ENCODE data around the gene ERMN. TPM values are rescaled to one million over a fixed set of nuclear protein-coding genes. Genes with fewer than 3 reads are reported as not detected.

ERMN gene
- total RNA-seq, 4 donors from 2014 or later = 0.49 TPM; not detected in 3

DNA sequence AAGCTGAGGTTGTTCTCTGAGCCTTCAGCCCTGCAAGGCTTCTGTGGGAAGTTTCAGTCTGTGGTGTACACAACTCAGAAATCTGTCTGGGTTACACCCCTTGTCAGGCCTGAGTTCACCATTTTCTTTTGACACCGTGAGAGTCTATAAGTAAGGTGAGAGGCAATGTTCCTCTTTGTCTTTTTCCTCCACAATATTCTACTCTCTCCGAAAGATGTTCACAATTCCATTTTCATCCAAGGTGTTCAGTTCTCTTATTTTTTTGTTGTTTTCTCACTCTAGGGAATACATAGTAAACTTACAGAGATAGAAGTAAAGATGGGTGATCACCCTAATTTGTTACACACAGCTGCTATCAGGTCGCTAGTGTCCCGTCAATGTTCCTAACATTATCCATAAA, 3.2 kb downstream of the ERMN start:
- Histone ChIP-seq H3K4me1 (no peaks in the 10 kb centered on the region), H3K27ac (no peak overlapping the region), H3K27me3 (no peaks in the 10 kb centered on the region), H3K36me3 (no peaks in the 10 kb centered on the region), H3K9me3 (no peaks in the 10 kb centered on the region), H3K4me3 (replicated peaks in 1 of 3) (no peak overlapping the region)
- no peak for DNase-seq
- TF ChIP-seq, protein P1, sequence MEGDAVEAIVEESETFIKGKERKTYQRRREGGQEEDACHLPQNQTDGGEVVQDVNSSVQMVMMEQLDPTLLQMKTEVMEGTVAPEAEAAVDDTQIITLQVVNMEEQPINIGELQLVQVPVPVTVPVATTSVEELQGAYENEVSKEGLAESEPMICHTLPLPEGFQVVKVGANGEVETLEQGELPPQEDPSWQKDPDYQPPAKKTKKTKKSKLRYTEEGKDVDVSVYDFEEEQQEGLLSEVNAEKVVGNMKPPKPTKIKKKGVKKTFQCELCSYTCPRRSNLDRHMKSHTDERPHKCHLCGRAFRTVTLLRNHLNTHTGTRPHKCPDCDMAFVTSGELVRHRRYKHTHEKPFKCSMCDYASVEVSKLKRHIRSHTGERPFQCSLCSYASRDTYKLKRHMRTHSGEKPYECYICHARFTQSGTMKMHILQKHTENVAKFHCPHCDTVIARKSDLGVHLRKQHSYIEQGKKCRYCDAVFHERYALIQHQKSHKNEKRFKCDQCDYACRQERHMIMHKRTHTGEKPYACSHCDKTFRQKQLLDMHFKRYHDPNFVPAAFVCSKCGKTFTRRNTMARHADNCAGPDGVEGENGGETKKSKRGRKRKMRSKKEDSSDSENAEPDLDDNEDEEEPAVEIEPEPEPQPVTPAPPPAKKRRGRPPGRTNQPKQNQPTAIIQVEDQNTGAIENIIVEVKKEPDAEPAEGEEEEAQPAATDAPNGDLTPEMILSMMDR (IDR thresholded peaks at IDR 0.05) = no peak
- no peak for TF ChIP-seq POLR2A (IDR thresholded peaks at IDR 0.05)
- intact Hi-C loops (cut with DNase I) = no loop called here
- WGBS, 2 donors = 91 to 96% methylated on average over 4 of the region's 4 CpGs

DNA sequence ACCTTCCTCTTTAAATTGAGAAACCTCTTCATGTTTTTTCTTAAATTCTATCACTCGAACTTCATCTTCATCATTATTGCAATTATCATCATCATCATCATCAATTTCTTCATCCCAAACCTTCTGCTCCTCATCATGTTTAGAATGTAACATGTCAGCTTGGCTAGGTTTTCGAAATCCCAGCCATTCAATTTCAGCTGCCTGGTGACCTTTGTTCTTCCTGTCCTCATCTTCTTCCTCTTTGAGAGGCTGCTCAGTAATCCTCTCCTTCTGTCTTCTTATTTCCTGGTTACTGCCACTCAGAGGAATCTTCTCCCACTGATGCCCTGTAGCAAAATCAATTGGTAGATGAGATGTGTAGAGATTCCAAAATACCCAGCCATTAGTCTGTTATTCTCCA, 4.2 kb downstream of the ERMN start:
- H3K27ac ChIP-seq = no peak overlapping the region
- no peak overlapping the region for H3K4me3 ChIP-seq (replicated peaks in 1 of 3)
- no peaks in the 10 kb centered on the region for H3K4me1 ChIP-seq
- TF ChIP-seq POLR2A (IDR thresholded peaks at IDR 0.05) = no peak
- TF ChIP-seq, protein P1 (IDR thresholded peaks at IDR 0.05) = no peak
- H3K36me3 ChIP-seq = no peaks in the 10 kb centered on the region
- H3K9me3 ChIP-seq = no peaks in the 10 kb centered on the region
- intact Hi-C loops (cut with DNase I) = no loop called here
- 65 to 76% methylated on average over 2 of the region's 2 CpGs for WGBS, 2 donors
- H3K27me3 ChIP-seq = no peaks in the 10 kb centered on the region
- no peak for DNase-seq

DNA sequence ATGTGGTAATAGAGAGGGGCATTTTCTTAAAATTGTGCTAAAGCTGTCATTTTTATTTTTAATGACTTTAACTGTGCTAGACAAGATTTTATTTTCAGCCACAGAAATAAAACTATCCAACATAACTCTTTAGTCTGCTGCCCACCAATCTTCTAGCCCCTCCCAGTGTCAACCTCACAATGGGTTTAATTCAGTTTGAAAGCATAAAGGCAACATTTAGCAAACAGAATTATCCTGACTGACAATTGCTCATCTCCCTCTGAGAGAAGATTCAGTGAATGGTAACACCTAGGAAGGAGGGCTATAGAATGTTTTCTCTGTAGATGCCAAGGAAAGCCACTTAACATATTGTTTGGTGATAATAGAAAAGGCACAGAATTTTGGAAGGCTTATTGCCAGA, 5.2 kb downstream of the ERMN start:
- Histone ChIP-seq H3K4me3 (replicated peaks in 1 of 3) (no peak overlapping the region), H3K36me3 (no peaks in the 10 kb centered on the region), H3K27ac (no peak overlapping the region), H3K27me3 (no peaks in the 10 kb centered on the region), H3K9me3 (no peaks in the 10 kb centered on the region), H3K4me1 (no peaks in the 10 kb centered on the region)
- DNase-seq = no peak
- intact Hi-C loops (cut with DNase I) = no loop called here
- TF ChIP-seq, protein P1 (IDR thresholded peaks at IDR 0.05) = no peak
- TF ChIP-seq POLR2A (IDR thresholded peaks at IDR 0.05) = no peak

DNA sequence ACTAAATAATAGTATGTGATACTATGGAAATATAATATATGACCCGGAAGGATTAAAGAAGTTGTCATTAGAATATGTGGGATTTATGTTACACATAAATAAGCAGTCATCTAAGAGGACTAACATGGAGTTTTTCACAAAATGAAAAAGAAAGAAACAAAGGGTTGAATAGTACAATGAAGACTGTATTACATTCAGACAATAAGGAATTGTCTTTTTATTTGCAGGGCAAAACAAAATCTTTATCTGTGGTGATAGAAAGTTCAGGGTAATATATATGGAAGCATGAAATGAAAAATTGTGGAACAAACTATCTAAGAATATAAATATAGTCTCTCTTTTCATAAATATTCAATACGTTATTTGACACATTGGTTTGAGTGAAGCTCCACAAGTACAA, 5.8 kb downstream of the ERMN start:
- no peak for DNase-seq
- H3K9me3 ChIP-seq = no peaks in the 10 kb centered on the region
- intact Hi-C loops (cut with DNase I) = no loop called here
- H3K27ac ChIP-seq = no peak overlapping the region
- WGBS, 2 donors = 89 to 91% methylated on average over 2 of the region's 2 CpGs
- no peak for TF ChIP-seq POLR2A (IDR thresholded peaks at IDR 0.05)
- TF ChIP-seq, protein P1 (IDR thresholded peaks at IDR 0.05) = no peak
- H3K4me3 ChIP-seq (replicated peaks in 1 of 3) = no peak overlapping the region
- H3K36me3 ChIP-seq = no peaks in the 10 kb centered on the region
- H3K4me1 ChIP-seq = no peaks in the 10 kb centered on the region
- no peaks in the 10 kb centered on the region for H3K27me3 ChIP-seq

GRCh38 chr2:157318884-157319283, 6.7 kb downstream of the ERMN start:
- H3K27ac ChIP-seq = no peak overlapping the region
- H3K4me1 ChIP-seq = no peaks in the 10 kb centered on the region
- no peak for DNase-seq
- no peaks in the 10 kb centered on the region for H3K9me3 ChIP-seq
- TF ChIP-seq, protein P1 (IDR thresholded peaks at IDR 0.05) = no peak
- no peak for TF ChIP-seq POLR2A (IDR thresholded peaks at IDR 0.05)
- H3K36me3 ChIP-seq = no peaks in the 10 kb centered on the region
- H3K4me3 ChIP-seq (replicated peaks in 1 of 3) = no peak overlapping the region
- H3K27me3 ChIP-seq = no peaks in the 10 kb centered on the region
- intact Hi-C loops (cut with DNase I) = no loop called here
- WGBS, 2 donors = 93% methylated on average over 2 of the region's 2 CpGs

Data from thyroid gland (tissue), 4 donors.